ENCODE results near the gene S100A11. TPM values are rescaled to one million over a fixed set of nuclear protein-coding genes. Genes with fewer than 3 reads are reported as not detected.
"Not testable (repeated sequence)": the region's sequence is repeated elsewhere in the genome, so short reads cannot be mapped to it uniquely, and the experiment has no call there.

S100A11 gene
- total RNA-seq, result 450 TPM in 2 replicates

DNA sequence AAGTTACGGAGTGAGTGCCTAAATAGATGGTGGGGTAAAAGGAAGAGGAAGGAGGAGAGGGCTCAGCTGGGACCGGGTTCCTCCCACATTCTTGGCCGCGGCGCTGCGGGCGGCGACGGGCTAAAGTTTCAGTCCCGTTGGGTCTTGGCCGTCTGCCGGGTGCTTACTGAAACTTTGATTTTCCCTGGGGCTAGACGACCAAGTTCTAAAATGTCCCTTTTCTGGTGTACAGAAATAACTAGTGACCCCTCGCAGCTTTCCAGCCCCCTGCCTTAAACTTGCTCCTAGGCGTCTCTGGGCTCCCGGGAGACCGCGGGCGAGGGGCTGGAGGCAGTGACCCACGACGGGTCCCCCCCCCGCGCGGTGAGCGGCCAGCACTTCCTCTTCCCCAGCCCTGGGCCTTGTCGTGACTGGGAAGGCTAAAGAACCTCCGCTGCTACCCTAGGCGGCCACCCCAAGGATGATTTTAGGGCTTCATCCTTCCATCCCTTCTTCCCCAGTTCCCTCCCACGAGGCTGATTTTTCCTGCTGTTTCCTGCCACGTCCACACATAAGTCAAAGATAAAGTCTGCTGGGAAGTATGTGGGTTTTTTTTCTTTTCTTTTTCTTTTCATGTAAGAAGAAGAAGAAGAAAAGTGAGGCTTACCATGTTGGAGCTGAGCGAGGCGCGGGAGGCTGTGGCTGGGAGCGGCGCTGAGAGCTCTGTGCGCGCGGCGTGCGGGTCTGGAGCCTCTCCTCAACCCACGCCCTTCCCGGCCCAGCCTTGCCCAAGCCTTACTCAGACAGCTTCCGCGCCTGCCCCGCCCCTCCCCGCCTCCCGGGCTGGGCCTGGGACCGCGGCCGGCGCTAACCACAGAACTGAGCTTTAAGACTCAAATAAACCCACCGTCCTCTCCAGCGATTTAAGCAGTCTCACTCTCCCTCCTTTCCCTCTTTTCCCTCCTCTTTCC, at the start of gene S100A11:
Gene S100A11 (minus strand): TSS at position 738 of the 950 bp plus-strand sequence. CDS start 89 bp downstream, at position 649.
- intact Hi-C loops (cut with micrococcal nuclease), result loop anchor here (1.0 kb wide), 1 partner anchor 52 kb away; no protein-coding TSS in a partner anchor

DNA sequence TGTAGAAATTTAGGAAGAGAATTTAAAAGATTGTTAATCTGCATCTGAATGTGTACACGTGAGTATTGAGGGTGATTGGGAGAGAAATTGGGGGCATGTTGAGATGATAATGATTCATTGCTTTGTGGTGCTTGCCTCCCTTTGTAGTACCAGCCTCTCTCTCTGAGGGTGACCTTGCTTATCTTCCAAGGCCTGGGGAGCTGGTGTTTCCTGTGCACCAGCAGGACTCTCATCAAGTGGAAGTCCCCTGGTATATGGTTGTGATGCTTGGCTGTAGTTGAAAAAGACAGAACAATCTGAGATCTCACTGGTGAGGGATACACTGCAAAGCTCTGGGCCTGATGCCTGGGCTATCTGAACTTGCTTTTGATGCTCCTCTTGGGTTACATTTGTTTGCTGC, 48.0 kb upstream of the S100A11 start:
- intact Hi-C loops (cut with micrococcal nuclease), result no loop called here

DNA sequence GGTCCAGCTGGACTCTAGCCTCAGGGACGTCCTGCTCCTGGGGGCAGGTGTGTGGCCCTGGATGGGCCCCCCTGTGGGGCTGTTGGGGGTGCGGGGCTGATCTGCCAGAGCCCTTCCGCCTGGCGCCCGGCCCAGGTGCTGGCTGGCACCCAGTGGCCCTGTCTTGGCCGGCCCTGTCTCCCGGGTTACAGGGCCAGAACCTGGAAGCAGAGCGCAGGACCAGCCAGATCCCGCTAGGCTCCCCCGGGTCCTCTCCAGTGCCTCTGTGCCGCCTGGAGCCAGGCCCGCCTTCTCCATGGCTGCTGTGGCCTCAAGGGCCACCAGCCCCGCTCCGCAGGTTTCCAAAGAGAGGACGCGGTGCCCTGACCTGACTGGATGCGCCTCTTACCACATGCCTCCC, 44.2 kb upstream of the S100A11 start:
- intact Hi-C loops (cut with micrococcal nuclease), result not testable (repeated sequence)

DNA sequence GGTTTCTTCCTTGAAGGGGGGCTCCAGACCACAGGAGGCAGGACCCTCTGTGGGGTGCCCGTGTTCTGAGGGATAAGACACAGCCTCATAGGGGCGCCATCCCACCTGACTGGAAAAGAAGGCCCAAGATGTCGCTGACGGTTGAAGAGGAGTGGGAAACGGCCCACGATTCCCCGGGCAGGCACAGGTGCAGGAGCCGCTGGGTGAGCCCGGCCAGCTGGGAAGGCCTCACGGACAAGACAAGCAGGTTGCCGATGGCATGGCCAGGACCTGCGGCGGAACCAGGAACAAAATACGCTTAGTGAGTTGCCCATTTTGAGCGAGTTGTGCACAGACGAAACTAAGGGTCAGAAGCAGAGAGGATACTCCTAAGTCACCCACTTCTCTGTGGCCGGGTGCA, 43.7 kb upstream of the S100A11 start:
- intact Hi-C loops (cut with micrococcal nuclease), result not testable (repeated sequence)

DNA sequence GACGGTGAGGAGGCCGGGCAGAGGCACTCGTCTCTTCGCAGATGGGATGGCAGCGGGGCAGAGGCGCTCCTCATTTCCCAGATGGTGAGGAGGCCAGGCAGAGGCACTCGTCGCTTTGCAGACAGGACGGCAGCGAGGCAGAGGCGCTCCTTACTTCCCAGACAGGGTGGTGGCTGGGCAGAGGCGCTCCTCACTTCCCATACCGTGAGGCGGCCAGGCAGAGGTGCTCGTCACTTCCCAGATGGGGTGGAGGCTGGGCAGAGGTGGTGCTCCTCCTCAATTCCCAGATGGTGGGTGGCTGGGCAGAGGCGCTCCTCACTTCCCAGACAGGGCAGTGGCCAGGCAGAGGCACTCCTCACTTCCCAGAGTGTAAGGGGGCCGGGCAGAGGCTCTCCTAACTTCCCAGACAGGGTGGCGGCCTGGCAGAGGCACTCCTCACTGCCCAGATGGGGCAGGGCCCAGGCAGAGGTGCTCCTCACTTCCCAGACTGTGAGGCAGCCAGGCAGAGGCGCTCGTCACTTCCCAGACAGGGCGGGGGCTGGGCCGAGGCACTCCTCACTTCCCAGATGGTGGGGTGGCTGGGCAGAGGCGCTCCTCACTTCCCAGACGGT, 42.1 kb upstream of the S100A11 start:
- intact Hi-C loops (cut with micrococcal nuclease), result no loop called here

DNA sequence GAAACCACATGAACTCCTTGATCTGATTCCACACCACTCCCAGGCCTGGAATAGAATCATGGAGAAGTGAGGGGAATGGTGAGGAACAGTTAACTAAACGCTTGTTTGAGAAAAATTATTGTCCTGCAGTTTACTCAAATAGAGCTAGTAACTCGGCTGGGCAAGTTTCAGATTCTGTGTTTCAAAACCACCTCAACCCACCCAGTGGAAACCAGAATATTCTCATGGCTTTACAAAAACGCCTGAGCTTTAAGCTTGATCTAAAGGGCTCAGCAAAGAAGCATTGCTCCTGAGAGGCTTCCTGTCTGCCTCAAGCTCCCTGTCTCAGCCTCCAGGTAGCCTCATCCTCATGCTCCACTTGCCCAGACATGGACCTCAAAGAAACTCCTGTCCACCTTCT, 35.5 kb upstream of the S100A11 start:
- intact Hi-C loops (cut with micrococcal nuclease), result no loop called here

DNA sequence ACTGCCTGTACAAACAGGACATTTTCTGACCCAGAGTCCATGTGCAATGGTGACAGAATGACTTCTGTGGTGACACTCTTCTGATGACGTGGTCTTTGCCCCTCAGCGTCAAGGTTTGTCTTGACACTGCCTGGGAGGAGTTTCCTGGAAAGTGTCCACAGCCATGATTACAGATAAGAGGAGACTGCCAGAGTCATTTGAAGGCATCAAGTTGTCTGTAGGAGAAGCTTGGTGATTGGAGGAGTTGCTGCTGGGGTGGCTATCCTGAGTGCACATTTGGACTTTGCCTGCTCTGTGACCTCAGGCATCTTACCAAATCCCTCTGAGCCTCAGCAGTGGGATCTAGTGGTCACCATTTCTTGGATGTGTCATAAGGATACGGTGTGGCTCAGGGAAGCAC, 34.3 kb upstream of the S100A11 start:
- intact Hi-C loops (cut with micrococcal nuclease), result no loop called here

DNA sequence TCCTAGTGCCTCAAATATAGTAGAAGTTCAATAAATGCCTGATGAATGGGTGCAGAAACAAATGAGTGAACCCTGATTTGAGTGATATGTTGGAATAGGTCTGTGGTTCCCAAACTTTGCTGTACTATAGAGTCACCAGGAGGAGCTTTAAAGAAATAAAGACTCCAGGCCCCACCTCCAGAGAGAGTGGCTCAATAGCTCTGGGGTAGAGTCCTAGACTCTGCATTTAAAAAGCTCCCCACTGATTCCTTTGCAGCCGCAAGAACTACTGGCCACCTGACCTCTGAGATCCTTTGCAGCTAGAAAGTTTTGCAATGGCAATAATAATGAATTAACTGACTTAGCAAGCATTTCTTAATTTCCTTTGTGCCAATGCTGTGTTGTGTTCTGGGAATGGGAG, 31.1 kb upstream of the S100A11 start:
- intact Hi-C loops (cut with micrococcal nuclease), result no loop called here

DNA sequence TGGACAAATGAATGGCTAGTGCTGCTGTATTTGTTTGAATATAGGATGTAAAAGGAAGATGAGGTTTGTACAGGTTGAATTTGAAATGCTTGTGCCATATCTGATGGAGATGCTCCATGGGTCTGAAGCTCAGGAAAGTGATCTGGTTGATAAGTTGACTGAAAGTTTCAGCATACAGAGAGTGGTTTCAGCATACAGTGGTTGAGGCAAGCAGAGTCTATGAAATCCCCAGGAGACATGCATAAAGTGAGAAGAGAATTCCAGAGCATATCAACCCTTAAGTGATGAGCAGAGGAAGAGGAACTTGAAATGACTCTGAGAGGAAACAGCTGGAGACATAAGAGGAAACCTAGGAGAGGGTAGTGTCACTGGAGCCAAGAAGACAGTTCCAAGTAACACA, 30.3 kb upstream of the S100A11 start:
- intact Hi-C loops (cut with micrococcal nuclease), result no loop called here

DNA sequence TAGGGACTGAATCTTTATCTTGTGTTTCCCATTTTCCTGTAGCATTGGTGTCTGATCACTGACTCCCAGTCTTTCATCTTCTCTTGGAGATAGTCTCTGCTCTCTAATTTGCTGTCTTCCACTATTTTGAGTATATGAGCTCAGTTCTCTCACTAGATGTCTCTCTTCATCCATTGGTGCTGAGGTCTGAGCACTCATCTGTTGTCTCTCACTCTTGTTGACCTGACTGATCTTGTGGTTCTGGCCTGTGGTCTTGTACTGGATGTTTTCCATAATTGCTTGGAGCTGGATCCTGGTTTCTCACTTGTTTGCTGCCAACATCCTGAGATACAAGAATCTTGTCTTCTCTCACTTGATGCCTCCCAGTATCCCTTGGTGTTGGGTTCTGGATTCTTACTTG, 25.1 kb upstream of the S100A11 start:
- intact Hi-C loops (cut with micrococcal nuclease), result no loop called here

DNA sequence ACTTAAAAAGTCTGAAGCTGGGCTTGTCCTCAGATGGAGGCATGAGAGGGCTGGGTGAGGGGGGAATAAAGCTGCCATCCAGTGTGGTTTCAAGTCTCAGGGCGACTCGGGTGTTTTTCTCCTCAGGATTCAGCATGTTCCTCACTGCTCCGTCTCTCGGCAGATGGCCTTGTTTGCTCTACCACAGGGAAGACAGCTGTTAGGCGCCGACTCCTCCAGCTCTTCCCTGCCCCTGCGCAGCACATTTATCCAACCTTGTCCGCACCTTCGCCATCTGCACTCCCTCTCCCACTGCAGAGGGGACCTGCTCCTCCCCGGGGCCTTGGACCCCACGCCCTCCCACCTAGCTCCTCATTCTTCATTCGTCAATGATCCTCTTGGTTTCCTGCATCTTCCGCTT, 16.6 kb upstream of the S100A11 start:
- intact Hi-C loops (cut with micrococcal nuclease), result no loop called here

DNA sequence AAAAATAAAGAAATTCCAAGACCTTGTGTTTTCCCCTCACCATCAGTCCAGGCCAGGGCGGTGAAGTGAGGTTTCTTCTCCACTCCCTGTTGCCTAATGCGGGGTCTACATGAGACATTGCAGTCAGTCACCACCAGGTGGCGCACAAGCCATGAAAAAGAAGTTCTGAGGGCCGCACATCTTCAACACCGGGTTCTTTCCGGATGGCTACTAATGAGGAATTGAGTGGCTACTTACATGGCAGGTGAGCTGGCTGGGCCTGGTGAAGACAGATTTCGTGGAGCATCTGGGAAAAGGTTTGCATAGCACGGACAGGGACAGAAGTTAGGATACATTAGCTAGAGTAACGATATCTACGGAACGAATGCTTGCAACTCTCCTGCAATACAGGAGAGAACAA, 15.8 kb upstream of the S100A11 start:
- intact Hi-C loops (cut with micrococcal nuclease), result loop anchor here (1.0 kb wide), 5 partner anchors 133 to 406 kb away; no protein-coding TSS in a partner anchor

DNA sequence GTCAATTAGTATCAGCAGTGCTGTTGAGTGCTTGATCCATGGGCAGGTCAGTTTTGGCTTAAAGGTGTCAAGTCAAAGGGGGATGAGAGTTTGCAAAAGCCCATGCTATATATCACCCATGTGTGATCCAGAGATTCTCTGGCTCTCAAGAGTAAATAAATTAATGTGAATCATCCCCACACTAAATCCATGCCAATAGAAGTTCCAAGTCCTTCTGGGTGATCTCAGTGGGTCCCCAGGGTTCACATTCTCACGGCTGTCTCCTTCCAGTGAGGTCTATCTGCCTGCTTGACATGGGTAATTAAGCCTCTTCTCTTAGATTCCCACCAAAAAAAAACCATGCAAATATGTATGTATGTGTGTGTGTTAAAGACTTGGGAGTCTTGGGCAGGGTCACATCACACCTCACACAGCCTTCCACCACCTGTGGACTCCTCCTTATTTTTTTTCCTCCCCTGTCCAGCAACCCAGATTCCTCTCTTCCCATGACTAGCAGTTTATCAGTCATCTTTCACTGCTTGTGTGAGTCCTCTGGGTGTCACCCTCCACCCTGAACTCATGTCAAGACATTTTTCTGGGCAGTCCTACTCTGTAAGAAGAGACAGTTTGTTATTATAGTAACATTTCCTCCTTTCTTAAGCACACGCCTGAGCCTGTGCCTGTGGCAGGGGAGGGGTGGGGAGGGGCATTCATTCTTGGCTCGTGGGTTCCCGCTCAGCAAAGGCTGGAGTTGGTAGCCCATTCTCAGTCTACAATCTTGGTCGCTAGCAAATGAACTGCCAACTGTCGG, 14.3 kb upstream of the S100A11 start:
- intact Hi-C loops (cut with micrococcal nuclease), result no loop called here

DNA sequence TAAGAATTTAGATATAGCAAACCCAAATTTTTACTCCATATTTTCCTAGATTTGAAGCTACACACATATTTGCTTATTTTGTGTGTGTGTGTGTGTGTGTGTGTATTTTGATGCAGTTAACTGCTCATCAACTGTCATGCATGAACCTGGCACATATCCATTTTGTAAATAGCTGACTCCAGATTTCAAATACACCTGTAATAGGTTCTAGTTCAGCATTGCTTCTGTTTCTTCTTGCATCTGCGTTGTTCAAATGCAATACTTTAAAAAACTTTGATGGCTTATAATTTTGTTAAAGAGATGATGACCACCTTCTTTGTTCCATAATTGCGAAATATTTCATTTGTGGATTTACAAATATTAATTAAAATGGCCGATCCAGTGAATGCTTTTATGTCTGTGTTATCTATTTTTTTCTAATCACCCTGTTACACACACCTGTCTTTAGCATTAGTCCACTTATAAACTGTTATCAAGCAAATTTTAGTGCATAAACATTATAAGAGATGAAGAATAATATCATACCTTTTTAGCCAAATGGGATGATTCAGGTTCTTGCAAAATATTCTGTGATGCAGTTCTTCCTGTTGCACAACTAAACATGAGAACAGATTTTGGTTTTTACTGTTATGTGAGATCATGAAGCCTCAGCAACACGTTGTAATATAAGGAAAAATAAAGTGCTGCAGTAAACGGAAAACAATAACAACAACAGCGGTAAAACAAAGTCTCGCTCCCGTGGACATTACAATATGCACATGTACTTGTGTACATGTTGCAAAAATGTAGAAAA, 12.7 kb upstream of the S100A11 start:
- intact Hi-C loops (cut with micrococcal nuclease), result loop anchor here (2.0 to 5.0 kb wide), 2 partner anchors 55 to 257 kb away; partner anchors contain the start of gene TDRKH

DNA sequence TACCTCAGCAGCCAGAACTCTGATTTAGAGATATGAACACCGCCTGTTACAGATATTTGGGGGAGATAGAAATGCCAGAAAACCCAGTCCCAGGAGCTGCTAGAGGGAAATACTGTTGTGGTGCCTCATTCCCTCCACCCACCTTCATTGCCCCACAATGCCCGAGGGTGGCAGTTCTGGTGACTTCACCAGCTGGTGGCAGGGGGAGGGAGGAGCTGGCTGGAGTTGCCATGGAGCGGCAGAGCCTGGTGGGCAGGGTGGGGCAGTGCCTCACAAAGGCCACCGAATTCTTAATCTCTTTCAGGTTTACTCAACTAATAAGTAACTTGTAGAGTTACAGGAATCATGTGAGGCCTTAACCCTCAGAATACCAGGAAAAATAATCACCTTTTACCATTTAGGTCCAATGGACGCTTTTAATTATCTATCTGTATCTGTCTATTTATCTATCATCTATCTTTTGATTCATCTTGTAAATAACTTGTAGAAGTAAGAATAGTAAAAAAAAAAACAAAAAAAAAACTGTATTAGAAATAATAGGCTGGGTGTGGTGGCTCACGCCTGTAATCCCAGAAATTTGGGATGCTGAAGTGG, 11.7 kb upstream of the S100A11 start:
- intact Hi-C loops (cut with micrococcal nuclease), result loop anchor here (1.0 to 5.0 kb wide), 5 partner anchors 13 to 256 kb away; partner anchors contain the start of gene TDRKH

DNA sequence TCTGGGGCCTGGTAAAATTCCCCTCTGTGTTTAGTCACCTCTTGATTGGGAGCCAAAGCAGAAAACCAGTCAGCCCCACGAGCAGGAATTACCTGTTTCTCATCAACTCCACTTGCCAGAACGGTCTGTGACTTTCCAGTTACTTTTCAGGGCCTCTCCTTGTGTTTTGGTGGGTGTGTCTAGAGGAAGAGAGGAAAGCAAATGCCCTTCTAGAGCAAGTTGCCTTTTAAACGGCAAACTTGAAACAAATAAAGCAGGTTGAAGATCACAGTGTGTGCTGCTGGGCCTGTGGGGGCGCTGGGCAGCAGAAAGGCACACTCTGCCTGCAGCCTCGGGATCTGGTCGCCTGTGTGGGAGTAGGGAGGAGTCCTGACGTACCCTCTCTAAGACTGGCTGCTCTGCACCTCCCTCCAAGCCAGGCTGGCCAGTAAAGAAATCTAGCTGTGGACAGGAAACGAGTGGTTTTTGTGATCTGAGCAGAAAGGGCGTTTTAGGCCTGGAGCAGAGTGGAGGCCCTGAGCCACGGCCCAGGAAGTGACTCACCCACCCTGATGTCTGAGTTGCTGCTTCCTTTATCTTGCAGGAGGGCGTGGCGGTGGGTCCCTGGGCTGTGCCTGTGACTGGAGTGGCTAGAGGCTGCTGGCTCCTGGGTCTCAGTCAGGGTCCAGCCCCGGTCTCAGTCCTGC, 11.1 kb upstream of the S100A11 start:
- intact Hi-C loops (cut with micrococcal nuclease), result loop anchor here (1.0 to 5.0 kb wide), 5 partner anchors 13 to 256 kb away; partner anchors contain the start of gene TDRKH

DNA sequence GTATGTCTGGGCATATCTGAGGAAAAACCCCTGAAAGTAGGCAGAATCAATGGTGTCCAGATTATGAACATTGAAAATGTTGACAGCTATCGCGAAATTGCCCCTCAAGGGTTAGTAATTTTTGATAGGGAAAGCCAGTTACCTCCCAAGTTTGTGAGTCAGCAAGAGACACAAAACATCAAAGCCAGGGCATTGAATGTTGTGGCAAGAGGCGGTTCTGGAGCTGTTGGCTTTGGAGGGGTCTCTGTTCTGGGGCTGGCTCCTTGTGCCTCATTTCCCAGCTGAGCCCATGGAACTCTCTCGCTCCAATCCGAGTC, 10.6 kb upstream of the S100A11 start:
- intact Hi-C loops (cut with micrococcal nuclease), result loop anchor here (5.0 kb wide), 1 partner anchor 255 kb away; the partner anchor contains the start of gene TDRKH

DNA sequence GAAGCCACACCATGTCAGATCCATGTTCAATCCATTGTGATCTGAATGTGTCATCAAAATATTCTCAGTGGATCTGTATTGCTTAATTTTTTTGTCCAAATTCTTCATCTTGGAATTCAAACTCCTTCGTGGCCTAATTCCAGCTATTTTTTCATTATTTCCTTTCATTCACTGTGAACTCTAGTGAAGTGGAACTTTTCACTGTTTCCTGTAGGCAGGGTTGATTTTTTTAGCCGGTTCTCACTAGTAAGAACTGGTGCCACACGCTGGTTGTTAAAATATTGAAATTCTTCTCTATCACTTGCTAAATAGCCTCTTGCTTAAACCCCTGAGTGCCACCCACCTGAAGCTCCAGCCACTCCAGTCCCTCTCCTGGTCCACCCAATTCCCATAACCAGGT, 7.6 kb upstream of the S100A11 start:
- intact Hi-C loops (cut with micrococcal nuclease), result no loop called here

DNA sequence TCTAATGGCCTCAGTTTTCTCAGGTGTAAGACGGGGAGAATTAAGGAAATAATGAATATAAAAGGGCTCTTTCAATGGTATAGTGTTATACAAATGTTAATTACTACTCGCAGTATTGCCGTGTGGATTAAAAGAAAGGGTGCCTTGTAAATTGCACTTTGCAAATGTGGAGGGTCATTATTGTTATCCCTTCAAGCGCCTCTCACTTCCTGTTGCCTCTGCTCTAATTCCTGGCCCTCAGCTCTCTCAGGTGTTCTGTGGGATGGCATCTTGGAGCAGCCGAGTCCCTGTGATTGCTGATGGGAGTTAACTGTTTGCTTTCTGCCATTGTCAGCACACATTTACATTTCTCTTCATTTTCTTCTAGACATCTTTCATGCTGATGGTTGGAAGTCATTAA, 7.1 kb upstream of the S100A11 start:
- intact Hi-C loops (cut with micrococcal nuclease), result no loop called here

DNA sequence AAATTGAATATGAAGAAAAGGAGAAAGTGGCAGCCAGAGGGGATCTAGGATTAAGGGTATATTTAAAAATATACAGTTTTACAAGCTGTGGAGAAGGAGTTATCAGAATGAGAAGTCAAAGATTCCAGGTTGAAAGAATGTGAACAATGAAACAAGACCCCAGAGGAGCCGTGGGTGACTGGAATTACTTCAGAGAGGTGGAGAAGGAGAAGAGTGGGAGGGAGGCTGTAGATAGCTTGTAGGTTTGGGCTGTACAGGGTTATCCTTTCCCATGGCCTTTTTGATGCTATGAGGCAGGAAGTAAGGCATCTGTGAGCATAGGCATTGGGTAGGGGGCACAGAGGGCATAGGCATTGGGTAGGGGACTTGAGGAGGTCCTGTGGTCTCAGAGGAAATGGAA, 5.2 kb upstream of the S100A11 start:
- intact Hi-C loops (cut with micrococcal nuclease), result no loop called here

All from T-helper 1 cell treated with Interleukin-12 subunit alpha and Interleukin-12 subunit beta and Interleukin-4 antibody, amounts not matched to agents 30 ng/mL and 1 ng/mL, for 36 hours (primary cell).